Fibroblast of villous mesenchyme (primary cell): ENCODE data around the gene TMEM131L. TPM values are rescaled to one million over a fixed set of nuclear protein-coding genes. Genes with fewer than 3 reads are reported as not detected.
"Not testable (repeated sequence)": the region's sequence is repeated elsewhere in the genome, so short reads cannot be mapped to it uniquely, and the experiment has no call there.

Source experiments
- DNase-seq: peaks from one replicate; pipeline ENCODE4 v3.0.0-alpha.2; 2010; ENCODE audit warnings: low read depth
- H3K4me3 ChIP-seq: 2 replicates; pipeline ENCODE4 v1.5.1; 2011; ENCODE audit warnings: low read depth, mild to moderate bottlenecking, low read length
- total RNA-seq: library from RNA; depleted of rRNA; stranded (reverse); fragments of >200 nt; gene quantifications from 2 replicates; pipeline ENCODE4 v1.2.3, GENCODE V29; 2012
- TF ChIP-seq, protein P1 (sequence below): IDR thresholded peaks from 2 replicates; pipeline ENCODE4 v1.5.1; 2012; ENCODE audit warnings: low read depth, mild to moderate bottlenecking, low read length; ENCODE audit not compliant: insufficient read depth

TMEM131L gene
- total RNA-seq, 1 donor: 4.7 TPM

DNA sequence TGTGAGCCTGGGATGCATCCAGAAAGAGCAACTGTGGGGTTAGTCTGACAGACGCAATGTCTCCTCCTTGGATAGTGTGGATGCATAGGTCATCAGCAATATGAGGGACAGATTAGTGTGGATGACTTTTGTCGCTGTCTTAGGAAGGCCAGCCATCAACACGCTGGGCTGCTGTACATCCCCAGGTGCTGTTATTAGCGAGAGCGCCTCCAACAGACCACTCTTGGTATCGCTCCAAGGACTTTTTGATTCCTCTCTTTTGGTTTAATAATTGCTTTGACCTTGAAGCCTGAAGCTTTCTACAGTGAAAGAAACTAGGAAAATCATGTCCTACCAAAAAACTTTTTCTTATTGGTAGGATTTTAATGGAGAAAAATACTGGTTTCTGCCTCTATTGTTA lies 76.7 kb downstream of the TMEM131L start:
- TF ChIP-seq, protein P1, sequence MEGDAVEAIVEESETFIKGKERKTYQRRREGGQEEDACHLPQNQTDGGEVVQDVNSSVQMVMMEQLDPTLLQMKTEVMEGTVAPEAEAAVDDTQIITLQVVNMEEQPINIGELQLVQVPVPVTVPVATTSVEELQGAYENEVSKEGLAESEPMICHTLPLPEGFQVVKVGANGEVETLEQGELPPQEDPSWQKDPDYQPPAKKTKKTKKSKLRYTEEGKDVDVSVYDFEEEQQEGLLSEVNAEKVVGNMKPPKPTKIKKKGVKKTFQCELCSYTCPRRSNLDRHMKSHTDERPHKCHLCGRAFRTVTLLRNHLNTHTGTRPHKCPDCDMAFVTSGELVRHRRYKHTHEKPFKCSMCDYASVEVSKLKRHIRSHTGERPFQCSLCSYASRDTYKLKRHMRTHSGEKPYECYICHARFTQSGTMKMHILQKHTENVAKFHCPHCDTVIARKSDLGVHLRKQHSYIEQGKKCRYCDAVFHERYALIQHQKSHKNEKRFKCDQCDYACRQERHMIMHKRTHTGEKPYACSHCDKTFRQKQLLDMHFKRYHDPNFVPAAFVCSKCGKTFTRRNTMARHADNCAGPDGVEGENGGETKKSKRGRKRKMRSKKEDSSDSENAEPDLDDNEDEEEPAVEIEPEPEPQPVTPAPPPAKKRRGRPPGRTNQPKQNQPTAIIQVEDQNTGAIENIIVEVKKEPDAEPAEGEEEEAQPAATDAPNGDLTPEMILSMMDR: no peak
- no peak overlapping the region for H3K4me3 ChIP-seq
- DNase-seq: no peak

DNA sequence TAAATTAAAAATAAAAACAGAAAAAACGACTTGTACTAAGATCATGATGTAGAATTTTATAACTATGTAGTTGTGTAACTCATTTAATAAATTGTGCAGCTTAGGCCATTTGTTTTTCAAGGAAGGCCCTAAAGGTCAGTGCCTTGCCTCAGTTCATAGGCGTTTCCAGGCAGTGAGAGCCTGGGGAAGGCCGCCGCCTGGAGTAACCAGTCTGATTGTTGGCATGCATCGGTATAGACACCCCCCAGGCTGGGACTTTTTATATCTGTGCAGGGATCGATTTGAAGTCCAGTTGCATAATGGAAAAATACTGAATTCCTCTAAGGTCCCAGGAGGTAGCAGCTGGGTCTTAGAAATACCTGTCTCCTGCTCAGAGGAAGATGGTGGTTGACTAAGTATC lies 77.2 kb downstream of the TMEM131L start:
- no peak overlapping the region for H3K4me3 ChIP-seq
- TF ChIP-seq, protein P1: no peak
- DNase-seq: no peak

DNA sequence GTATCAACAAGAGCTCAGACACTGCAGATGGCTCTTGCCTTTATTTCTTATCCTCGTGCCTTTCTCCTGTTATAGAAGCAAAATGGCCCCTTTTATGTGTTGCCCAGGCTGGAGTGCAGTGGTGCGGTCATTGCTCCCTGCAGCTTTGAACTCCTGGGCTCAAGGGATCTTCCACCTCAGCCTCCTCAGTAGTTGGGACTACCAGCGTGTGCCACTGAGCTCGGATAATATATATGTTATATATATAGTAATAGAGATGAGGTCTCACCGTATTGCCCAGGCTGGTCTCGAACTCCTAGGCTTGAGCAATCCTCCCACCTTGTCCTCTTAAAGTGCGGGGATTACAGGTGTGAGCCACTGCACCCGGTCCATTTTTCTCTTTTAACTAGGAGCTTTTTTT lies 79.7 kb downstream of the TMEM131L start:
- TF ChIP-seq, protein P1: no peak
- no peak for DNase-seq
- H3K4me3 ChIP-seq: no peak overlapping the region

DNA sequence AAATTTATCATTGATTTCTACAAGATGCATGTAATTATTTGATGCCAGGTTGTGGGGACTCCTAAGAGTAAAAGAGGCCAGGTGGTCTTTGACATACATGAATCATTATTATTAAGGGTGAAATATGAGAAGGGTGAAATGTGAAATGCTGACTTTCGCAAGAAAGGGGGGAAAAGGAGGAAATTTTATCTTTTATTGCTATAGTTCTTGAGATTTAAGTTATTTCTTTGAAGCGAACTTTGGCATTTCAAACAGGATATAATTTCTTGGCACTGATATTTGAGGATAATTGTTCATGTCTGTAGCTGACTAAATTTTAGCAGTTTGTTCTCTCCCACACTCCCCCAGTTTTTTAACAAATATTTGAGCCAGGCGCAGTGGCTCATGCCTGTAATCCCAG lies 80.1 kb downstream of the TMEM131L start:
- no peak overlapping the region for H3K4me3 ChIP-seq
- TF ChIP-seq, protein P1: no peak
- DNase-seq: no peak

DNA sequence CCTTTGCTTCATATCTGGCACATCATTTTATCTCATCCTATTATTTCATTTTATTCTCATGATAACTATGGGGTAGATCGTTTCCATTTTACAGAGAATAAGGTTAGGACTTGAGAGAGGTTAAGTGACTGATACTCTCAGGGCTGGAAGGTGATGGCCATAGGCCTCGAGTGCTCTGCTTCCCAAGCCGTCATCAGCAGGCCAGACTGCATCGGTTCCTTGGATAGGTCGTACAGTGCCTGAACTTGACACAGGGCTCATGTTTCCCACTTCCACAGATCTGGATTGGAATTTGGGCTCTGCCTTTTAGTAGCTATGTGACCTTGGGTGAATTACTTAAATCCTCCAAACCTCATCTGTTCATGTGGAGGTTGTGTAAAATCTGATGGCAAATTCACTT lies 81.4 kb downstream of the TMEM131L start:
- H3K4me3 ChIP-seq: no peak overlapping the region
- no peak for DNase-seq
- TF ChIP-seq, protein P1: no peak

DNA sequence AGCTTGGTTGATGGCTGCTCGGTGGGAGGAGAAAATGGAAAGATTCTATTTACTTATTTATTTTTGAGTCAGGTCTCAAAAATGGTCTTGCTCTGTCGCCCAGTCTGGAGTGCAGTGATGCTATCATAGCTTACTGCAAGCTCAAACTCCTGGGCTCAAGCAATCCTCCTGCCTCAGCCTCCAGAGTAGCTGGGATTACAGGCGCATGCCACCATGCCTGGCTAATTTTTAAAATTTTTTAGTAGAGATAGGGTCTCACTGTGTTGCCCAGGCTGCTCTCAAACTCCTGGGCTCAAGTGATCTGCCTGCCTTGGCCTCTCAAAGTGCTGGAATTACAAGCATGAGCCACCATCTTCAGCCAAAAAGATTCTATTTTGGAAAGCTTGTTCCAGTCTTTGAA lies 82.7 kb downstream of the TMEM131L start:
- H3K4me3 ChIP-seq, DNase-seq: not testable (repeated sequence)

DNA sequence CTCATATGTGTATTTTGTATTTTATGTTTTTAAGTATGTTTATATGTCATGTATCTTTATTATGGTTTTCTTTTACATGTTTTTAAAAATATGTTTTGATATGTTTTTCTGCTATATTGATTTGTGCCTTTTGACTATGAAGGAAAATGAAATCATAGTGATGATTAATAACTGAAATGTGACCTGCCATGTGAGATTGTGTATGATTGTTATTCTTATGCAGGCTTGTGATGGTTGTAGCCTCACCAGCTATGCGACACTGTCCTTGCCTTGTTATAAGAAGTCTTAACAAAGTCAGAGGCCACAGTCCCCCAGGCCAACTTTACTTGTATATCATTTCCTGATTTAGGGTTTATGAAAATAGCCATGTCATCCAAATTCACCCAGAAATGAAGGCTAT lies 83.2 kb downstream of the TMEM131L start:
- no peak for DNase-seq
- TF ChIP-seq, protein P1: no peak
- no peak overlapping the region for H3K4me3 ChIP-seq
